Activated T-helper 1 cell treated with Interleukin-2 at 50 U/mL for 16 hours (primary cell): ENCODE results near the gene S1PR4.

Source experiments
- DNase-seq: peaks from one replicate; pipeline ENCODE4 v3.0.0-alpha.2; 2020; ENCODE audit warnings: low read depth

S1PR4 gene

GRCh38 chr19:3178377-3178972, at the start of gene S1PR4:
TSS of gene S1PR4 (plus strand) at chr19:3178769. CDS start at chr19:3178793, 24 bp downstream.
- peak; percentile 68 for DNase-seq

DNA sequence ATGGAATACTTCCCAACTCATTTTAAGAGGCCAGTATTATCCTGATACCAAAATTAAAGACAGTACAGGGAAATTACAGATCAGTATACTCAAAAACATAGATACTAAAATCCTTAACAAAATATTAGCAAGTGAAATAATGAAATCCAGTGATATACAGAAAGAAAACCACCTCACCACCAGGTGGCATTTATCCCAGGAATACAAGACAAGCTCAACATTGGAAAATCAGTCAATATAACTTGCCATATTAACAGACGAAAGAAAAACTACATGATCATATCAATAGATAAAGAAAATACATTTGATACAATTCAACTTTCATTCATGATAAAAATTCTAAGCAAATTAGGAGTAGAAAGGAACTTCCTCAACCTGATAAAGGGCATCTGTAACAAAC, 49.5 kb upstream of the S1PR4 start:
- no peak for DNase-seq

DNA sequence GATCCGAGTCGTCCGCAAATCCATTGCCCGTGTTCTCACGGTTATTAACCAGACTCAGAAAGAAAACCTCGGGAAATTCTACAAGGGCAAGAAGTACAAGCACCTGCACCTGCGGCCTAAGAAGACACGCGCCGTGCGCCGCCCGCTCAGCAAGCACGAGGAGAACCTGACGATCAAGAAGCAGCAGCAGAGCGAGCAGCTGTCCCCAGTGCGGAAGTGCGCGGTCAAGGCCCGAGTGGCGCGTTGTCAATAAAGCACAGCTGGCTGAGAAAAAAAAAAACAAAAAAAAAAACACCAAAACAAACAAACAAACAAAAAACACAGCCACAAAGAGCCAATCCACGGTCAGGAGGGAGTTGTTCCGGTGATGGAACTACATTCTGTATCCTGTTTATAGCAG, 47.4 kb upstream of the S1PR4 start:
- no peak for DNase-seq

DNA sequence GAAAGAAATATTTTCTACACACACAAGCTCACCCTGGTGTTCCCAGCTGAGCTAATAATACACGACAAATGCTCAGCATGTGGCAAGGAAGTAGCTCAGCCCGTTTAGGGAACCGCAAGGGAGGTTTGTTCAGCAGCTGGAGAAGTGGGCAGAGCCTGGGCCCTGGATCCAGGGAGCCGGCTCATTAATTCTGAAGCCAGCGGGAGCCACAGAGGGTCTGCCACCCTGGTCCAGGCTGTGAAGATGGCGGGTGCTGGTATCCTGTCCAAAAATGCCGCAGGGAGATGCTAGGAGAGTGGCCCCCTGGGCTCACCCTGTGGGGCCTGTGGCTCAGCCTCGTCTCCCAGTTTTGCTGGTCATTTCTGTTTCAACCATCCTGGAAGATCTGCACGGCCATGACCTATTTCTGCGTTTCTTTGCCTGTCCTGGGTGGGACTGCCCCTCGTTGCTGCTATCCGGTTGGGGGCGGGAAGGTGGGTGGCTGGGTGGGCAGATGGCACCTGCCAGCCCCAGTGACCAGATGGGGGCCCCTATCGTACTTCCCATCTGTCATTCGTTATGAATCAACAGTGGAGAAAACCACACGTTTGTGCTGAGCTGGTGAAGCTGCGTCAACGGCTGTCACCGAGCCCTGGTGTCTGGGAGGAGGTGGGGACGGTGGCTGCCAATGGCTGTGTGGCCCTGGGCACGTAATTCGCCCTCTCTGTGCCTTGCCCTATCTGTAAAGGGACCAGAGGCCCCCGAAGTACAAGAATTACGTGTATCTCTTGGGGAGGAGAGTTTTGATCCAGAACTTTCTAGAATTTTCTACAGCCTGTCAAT, 45.4 kb upstream of the S1PR4 start:
- peak; percentile 55 for DNase-seq

GRCh38 chr19:3133793-3134116, 44.8 kb upstream of the S1PR4 start:
- DNase-seq = no peak

- DNase-seq = peak; percentile 13
Observed at GRCh38 chr19:3135961-3136683, 42.4 kb upstream of the S1PR4 start, which contains the start of gene GNA15. TSS of gene GNA15 (plus strand) at chr19:3136033. CDS start at chr19:3136451, 418 bp downstream.

DNA sequence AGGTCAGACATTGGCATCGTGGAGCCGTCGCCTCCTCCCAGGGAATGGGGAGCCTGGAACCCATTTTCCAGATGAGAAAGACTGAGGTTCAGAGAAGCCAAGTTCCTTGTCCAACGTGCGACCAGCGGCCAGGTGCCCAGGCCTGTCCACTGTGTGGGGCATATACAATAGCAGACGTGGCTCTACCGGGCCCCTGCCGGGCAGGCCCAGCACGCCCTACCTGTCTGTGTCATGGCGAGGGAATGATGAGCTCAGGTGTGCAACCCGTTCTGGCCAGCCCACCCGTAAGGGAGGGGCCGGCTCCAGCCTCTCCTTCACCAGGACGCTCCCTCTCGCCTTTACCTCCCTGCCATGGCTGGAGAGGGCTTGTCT, 41.9 kb upstream of the S1PR4 start:
- DNase-seq = no peak

GRCh38 chr19:3137119-3137518, 41.5 kb upstream of the S1PR4 start:
- DNase-seq = no peak

DNA sequence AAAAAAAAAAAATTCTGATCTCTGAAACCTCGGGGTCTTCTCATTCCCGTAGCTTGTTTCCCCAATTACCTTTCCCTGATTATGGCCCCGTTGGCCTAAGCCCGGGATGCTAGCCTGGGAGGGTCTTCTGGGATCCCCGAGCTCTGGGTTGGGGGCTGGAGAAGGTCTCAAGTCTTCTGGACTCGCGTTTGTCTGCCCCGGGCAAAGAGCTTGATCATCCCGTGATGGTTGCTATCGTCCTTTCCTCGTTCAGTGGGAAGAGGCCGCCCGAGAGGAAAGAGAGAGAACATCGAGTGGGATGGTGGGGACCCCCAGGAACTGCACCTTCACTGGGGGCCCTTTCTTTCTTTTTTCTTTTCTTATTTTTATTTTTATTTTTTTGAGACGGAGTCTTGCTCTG, 40.3 kb upstream of the S1PR4 start:
- no peak for DNase-seq

- DNase-seq = no peak
Observed at GRCh38 chr19:3140667-3141038, 37.9 kb upstream of the S1PR4 start.

GRCh38 chr19:3142292-3142670, 36.3 kb upstream of the S1PR4 start:
- DNase-seq = no peak

DNA sequence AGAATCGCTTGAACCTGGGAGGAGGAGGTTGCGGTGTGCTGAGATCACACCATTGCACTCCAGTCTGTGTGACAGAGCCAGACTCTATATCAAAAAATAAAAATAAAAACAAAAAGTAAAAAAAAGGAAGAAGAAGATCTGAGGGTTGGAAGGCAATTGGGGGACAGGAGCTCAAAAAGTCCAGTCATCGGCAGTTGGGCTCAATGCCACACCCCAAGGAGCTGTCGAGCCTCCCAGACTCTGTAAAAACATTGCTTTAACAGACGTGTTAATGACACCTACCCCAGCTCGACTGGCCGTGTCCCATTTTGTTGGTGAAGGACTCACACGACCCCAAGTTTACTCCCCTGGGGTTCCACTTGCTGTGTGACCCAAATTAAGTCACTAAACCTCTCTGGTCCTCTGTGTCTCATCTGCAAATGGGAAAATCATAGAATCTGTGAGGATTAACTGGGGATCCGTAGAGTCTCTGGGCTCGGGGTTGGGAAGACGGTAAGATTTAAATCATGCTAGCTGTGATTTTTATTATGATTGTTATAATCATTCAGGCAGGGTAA, 35.7 kb upstream of the S1PR4 start:
- no peak for DNase-seq

GRCh38 chr19:3145909-3146676, 32.5 kb upstream of the S1PR4 start:
- DNase-seq = no peak

GRCh38 chr19:3146677-3147100, 31.9 kb upstream of the S1PR4 start:
- DNase-seq = peak; percentile 58

- no peak for DNase-seq
Observed at GRCh38 chr19:3148503-3148902, 30.1 kb upstream of the S1PR4 start.

- no peak for DNase-seq
Observed at GRCh38 chr19:3149089-3149488, 29.5 kb upstream of the S1PR4 start.

GRCh38 chr19:3149526-3150505, 28.8 kb upstream of the S1PR4 start:
- DNase-seq = no peak

GRCh38 chr19:3150739-3151329, 27.7 kb upstream of the S1PR4 start:
- DNase-seq = no peak

GRCh38 chr19:3151563-3152418, 26.8 kb upstream of the S1PR4 start:
- DNase-seq = no peak

DNA sequence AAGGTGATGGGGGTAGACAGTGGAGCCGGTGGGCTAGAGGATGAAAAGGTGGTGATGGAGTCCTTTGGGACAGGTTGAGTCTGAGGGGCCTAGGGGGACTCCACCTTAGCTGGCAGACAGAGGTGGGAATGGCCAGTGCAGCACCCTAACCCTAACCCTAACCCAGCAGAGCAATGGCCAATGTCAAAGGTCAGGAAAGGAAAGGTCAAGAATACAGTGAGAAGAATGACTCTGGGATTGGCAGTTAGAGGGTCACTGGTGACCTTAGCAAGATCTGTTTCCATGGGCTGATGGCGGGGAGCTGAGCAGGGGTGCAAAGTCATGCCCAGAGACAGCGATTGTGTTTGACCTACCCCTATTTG, 26.2 kb upstream of the S1PR4 start:
- no peak for DNase-seq
